ENCODE data around the gene NRCAM.

The NRCAM gene

DNA sequence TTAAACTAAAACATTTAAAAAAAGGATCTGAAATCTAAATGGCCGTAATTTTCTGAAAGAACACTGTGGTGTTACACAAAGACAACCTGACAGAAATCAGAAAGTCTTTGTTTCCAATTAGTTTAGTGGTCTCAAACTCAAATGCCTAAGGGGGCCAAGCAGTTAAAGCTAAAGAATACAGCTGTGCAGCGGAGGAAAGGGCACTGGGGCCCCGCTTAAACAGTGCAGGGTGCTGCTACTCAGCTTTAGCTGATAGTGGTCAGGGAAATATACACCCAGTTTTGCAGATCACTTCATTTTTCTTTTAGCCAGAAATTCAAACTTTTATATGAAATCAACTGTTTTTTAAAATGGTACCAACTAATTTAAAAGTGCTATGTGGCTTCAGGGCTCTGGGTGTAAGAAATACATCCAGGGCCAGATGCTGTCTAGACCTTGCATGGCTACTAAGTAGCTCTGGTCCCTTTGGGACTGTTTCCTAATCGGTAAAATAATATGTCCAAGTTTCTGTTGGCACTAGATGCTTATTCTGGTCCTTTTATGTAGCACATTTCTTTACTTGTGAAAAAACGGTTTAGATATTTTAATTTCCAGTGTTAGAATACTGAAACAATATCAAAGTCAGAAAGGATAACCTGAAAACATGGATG lies 164.3 kb downstream of the NRCAM start:
- no peaks in the 10 kb centered on the region for H3K9me2 ChIP-seq (replicated peaks; ENCODE audit: insufficient read depth, low read length)
- no peak overlapping the region for H3K27ac ChIP-seq (ENCODE audit: low read length)
- no peaks in the 10 kb centered on the region for H3F3A ChIP-seq (ENCODE audit: insufficient read depth, low read length)
- no peak for TF ChIP-seq EZH2 (optimal IDR thresholded peaks at IDR 0.05; ENCODE audit: low read depth, low read length)
- TF ChIP-seq, protein P1, sequence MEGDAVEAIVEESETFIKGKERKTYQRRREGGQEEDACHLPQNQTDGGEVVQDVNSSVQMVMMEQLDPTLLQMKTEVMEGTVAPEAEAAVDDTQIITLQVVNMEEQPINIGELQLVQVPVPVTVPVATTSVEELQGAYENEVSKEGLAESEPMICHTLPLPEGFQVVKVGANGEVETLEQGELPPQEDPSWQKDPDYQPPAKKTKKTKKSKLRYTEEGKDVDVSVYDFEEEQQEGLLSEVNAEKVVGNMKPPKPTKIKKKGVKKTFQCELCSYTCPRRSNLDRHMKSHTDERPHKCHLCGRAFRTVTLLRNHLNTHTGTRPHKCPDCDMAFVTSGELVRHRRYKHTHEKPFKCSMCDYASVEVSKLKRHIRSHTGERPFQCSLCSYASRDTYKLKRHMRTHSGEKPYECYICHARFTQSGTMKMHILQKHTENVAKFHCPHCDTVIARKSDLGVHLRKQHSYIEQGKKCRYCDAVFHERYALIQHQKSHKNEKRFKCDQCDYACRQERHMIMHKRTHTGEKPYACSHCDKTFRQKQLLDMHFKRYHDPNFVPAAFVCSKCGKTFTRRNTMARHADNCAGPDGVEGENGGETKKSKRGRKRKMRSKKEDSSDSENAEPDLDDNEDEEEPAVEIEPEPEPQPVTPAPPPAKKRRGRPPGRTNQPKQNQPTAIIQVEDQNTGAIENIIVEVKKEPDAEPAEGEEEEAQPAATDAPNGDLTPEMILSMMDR (IDR thresholded peaks at IDR 0.05; ENCODE audit: low read length): no peak
- no peak for TF ChIP-seq EZH2phosphoT487 (IDR thresholded peaks at IDR 0.05; ENCODE audit: low read length)
- H2AFZ ChIP-seq (ENCODE audit: low read length): no peak overlapping the region
- H3K9me3 ChIP-seq (replicated peaks; ENCODE audit: insufficient read depth, low read length): no peaks in the 10 kb centered on the region
- H3K79me2 ChIP-seq (ENCODE audit: low read length): no peaks in the 10 kb centered on the region
- H4K20me1 ChIP-seq (ENCODE audit: insufficient read depth, low read length): no peaks in the 10 kb centered on the region
- H3K36me3 ChIP-seq (replicated peaks; ENCODE audit: insufficient read depth, low read length): no peaks in the 10 kb centered on the region
- DNase-seq: no peak
- no peak overlapping the region for H3K9ac ChIP-seq (ENCODE audit: low read length)
- H3K27me3 ChIP-seq (replicated peaks; ENCODE audit: insufficient read depth, low read length): no peaks in the 10 kb centered on the region
- H3K4me2 ChIP-seq (ENCODE audit: low read depth, low read length): no peak overlapping the region
- H3K4me3 ChIP-seq (ENCODE audit: low read length): no peak overlapping the region
- H3K4me1 ChIP-seq (ENCODE audit: low read length): no peaks in the 10 kb centered on the region

DNA sequence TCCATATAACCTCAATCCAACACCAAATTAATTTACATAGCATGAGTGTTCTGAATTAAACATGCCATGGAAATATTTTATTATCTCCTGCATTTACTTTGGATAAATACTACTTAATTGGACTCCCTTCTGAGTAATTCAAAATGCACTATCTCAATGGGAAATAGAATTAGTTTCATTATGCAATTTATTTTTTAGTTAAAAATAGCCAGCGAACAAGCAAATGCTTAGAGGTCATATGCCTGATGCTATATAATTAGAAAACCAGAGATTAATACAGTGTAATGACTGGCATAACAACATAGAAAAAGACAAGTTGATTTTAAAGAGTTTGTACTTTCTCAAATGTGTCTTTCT lies 165.1 kb downstream of the NRCAM start:
- H3K4me3 ChIP-seq (ENCODE audit: low read length): no peak overlapping the region
- no peaks in the 10 kb centered on the region for H4K20me1 ChIP-seq (ENCODE audit: insufficient read depth, low read length)
- no peaks in the 10 kb centered on the region for H3K79me2 ChIP-seq (ENCODE audit: low read length)
- H3K4me2 ChIP-seq (ENCODE audit: low read depth, low read length): no peak overlapping the region
- no peaks in the 10 kb centered on the region for H3K9me2 ChIP-seq (replicated peaks; ENCODE audit: insufficient read depth, low read length)
- no peaks in the 10 kb centered on the region for H3K36me3 ChIP-seq (replicated peaks; ENCODE audit: insufficient read depth, low read length)
- H3K27me3 ChIP-seq (replicated peaks; ENCODE audit: insufficient read depth, low read length): no peaks in the 10 kb centered on the region
- TF ChIP-seq EZH2 (optimal IDR thresholded peaks at IDR 0.05; ENCODE audit: low read depth, low read length): no peak
- no peak for TF ChIP-seq EZH2phosphoT487 (IDR thresholded peaks at IDR 0.05; ENCODE audit: low read length)
- TF ChIP-seq, protein P1 (IDR thresholded peaks at IDR 0.05; ENCODE audit: low read length): no peak
- no peak overlapping the region for H2AFZ ChIP-seq (ENCODE audit: low read length)
- no peak overlapping the region for H3K27ac ChIP-seq (ENCODE audit: low read length)
- H3K9me3 ChIP-seq (replicated peaks; ENCODE audit: insufficient read depth, low read length): no peaks in the 10 kb centered on the region
- no peaks in the 10 kb centered on the region for H3F3A ChIP-seq (ENCODE audit: insufficient read depth, low read length)
- H3K4me1 ChIP-seq (ENCODE audit: low read length): no peaks in the 10 kb centered on the region
- DNase-seq: no peak
- H3K9ac ChIP-seq (ENCODE audit: low read length): no peak overlapping the region

DNA sequence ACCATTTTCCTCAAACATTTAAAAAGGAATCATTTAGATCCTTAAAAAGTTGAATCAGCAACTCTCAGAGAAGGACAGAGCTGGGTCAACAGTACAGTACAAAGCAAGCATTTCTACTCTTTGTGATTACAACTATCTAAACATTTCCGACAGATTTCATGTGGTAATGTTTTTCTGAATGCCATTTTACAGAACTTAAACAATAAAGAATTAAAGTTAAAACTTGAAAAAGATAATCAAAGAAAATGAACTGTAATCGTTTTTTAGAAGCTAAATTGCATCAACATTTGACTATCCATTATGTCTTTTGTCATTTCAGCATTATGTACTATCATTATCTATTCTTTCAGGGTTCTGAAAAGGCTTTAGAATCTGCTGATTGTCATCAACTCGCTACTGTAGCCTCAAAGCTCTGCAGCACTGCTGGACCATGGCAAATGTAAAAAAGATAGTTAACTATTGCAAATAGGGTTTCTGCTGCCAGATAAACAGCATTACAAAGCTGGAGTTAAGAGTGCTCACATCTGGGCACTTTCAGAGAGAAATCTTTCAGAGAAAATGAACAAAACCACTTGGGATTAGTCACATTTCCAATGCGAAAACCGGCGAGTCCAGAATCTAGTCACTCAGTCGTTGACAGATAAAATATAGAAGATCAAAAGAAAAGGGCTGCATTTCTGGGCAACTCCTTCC lies 165.6 kb downstream of the NRCAM start:
- TF ChIP-seq EZH2phosphoT487 (IDR thresholded peaks at IDR 0.05; ENCODE audit: low read length) (no peak), EZH2 (optimal IDR thresholded peaks at IDR 0.05; ENCODE audit: low read depth, low read length) (no peak)
- TF ChIP-seq, protein P1 (IDR thresholded peaks at IDR 0.05; ENCODE audit: low read length): no peak

More for the DNA sequence above, 165.6 kb downstream of the NRCAM start:
- no peak overlapping the region for H3K27ac ChIP-seq (ENCODE audit: low read length)
- DNase-seq: no peak
- H3K79me2 ChIP-seq (ENCODE audit: low read length): no peaks in the 10 kb centered on the region
- H3K9me3 ChIP-seq (replicated peaks; ENCODE audit: insufficient read depth, low read length): no peaks in the 10 kb centered on the region
- H3K9ac ChIP-seq (ENCODE audit: low read length): no peak overlapping the region
- no peaks in the 10 kb centered on the region for H3K36me3 ChIP-seq (replicated peaks; ENCODE audit: insufficient read depth, low read length)
- H3K4me2 ChIP-seq (ENCODE audit: low read depth, low read length): no peak overlapping the region
- H3K4me3 ChIP-seq (ENCODE audit: low read length): no peak overlapping the region
- no peaks in the 10 kb centered on the region for H3K27me3 ChIP-seq (replicated peaks; ENCODE audit: insufficient read depth, low read length)
- H3K4me1 ChIP-seq (ENCODE audit: low read length): no peaks in the 10 kb centered on the region
- no peaks in the 10 kb centered on the region for H3F3A ChIP-seq (ENCODE audit: insufficient read depth, low read length)
- H3K9me2 ChIP-seq (replicated peaks; ENCODE audit: insufficient read depth, low read length): no peaks in the 10 kb centered on the region
- no peaks in the 10 kb centered on the region for H4K20me1 ChIP-seq (ENCODE audit: insufficient read depth, low read length)
- no peak overlapping the region for H2AFZ ChIP-seq (ENCODE audit: low read length)

All from MM.1S (cell line).